Measurements from ENCODE around the gene SDR42E2.

GRCh38 chr16:22126037-22126558 lies 36.2 kb upstream of the SDR42E2 start:
- no peak for TF ChIP-seq CTCF (conservative IDR thresholded peaks at IDR 0.05)
- TF ChIP-seq ZFX (IDR thresholded peaks at IDR 0.05): no peak

All from C4-2B (cell line).